Measurements from ENCODE around the gene COPS9.

COPS9 gene

GRCh38 chr2:240165661-240166060 lies 29.6 kb upstream of the COPS9 start:
- DNase-seq: no peak

GRCh38 chr2:240165034-240165433 lies 28.9 kb upstream of the COPS9 start:
- no peak for DNase-seq

GRCh38 chr2:240164586-240164985 lies 28.5 kb upstream of the COPS9 start:
- DNase-seq: no peak

- no peak for DNase-seq
These were observed 27.9 kb upstream of the COPS9 start for GRCh38 chr2:240163844-240164574.

- no peak for DNase-seq
These were observed 27.0 kb upstream of the COPS9 start for GRCh38 chr2:240162939-240163714.

GRCh38 chr2:240162531-240162930 lies 26.4 kb upstream of the COPS9 start:
- no peak for DNase-seq

GRCh38 chr2:240162032-240162431 lies 25.9 kb upstream of the COPS9 start:
- DNase-seq: no peak

GRCh38 chr2:240161087-240161750 lies 25.1 kb upstream of the COPS9 start:
- DNase-seq: no peak

GRCh38 chr2:240160291-240161086 lies 24.4 kb upstream of the COPS9 start:
- DNase-seq: no peak

GRCh38 chr2:240159251-240159839 lies 23.2 kb upstream of the COPS9 start:
- no peak for DNase-seq

GRCh38 chr2:240157147-240157470 lies 21.0 kb upstream of the COPS9 start:
- no peak for DNase-seq

- DNase-seq: no peak
These were observed 20.5 kb upstream of the COPS9 start for GRCh38 chr2:240156435-240157146.

- DNase-seq: no peak
These were observed 19.8 kb upstream of the COPS9 start for GRCh38 chr2:240155745-240156390.

- no peak for DNase-seq
These were observed 19.1 kb upstream of the COPS9 start for GRCh38 chr2:240155048-240155744.

- DNase-seq: no peak
These were observed 18.5 kb upstream of the COPS9 start for GRCh38 chr2:240154606-240155005.

- DNase-seq: no peak
These were observed 17.3 kb upstream of the COPS9 start for GRCh38 chr2:240153418-240153817.

- DNase-seq: no peak
These were observed 15.4 kb upstream of the COPS9 start for GRCh38 chr2:240151477-240152031.

- no peak for DNase-seq
These were observed 14.1 kb upstream of the COPS9 start for GRCh38 chr2:240149943-240150784.

GRCh38 chr2:240147911-240148587 lies 11.9 kb upstream of the COPS9 start:
- DNase-seq: no peak

Measured in CD4-positive, alpha-beta T cell treated with Interleukin-4 for 4 hours (primary cell).